ENCODE data around the gene ST3GAL3.

Gene ST3GAL3

GRCh38 chr1:43977376-43978263 is 270.3 kb downstream of the ST3GAL3 start:
- no peak overlapping the region for H3K4me3 ChIP-seq (ENCODE audit: low read depth, low read length)

DNA sequence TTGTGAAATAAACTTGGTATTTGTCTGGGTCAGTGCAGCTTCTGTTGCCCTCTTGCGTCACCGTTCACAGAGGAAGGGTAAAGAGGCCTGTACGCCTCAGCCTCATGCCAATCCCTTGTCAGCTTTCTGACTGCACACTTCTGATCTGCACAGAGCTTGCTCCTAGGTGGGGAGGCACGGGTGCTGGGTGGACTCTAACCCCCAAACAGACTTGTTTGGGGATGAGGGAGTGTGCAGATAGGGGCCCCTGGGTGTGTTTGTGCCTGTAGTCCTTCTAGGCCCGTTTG is 270.9 kb downstream of the ST3GAL3 start:
- H3K4me3 ChIP-seq (ENCODE audit: low read depth, low read length), result peak overlapping the region; percentile 64

DNA sequence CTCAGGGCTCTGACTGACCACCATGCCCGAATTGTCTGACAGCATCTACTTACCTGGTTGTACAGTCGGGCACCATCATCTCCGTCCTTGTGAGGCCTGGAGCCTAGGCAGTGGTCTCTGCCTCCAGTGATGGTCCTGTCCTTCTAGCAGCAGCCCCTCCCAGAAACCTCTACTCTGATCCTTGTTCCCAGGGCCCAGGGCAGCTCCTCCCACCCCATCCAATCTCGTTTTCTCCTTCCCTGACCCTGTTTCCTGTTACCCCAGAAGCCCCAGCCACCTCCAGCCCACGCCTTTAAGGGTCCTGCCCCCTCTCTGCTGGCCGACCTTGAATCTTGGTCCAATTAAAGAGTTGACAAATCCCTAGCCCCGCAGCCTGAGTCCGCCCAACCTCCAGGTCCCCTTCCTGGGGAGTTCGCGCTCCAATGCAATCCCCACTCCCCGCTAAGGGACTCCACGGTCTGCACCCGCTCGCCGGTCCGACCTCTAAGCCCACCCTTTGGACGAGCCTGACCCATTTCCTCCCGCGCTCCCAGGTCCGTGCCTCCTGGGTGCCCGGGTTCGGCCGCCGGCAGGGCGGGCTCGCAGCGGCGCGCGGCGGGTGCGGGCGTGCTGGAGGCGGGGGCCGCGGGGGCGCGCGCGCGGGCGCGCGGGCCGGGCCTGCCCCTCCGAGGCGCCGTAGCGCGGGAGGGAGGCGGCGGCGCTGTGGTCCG is 271.4 kb downstream of the ST3GAL3 start, which contains the start of gene B4GALT2:
TSS of gene B4GALT2 (plus strand) at position 660 of the 710 bp plus-strand sequence. CDS start 1,951 bp downstream, outside the sequence.
- H3K4me3 ChIP-seq (ENCODE audit: low read depth, low read length), result peak within 1 kb of the TSS; percentile 64

DNA sequence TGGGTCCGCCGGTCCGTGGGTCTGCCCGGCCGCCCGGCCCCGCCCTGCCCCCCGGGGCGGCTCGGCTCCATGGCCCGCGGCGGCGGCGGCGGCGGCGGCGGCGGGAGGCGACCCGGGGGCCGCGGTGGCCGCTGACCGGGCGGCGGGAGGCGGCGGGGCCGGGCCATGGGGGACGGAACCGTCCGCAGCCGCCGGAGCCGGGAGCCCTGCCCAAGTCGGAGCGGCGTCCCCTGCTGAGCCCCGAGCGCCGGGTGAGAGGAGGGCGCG is 271.9 kb downstream of the ST3GAL3 start:
- H3K4me3 ChIP-seq (ENCODE audit: low read depth, low read length), result peak overlapping the region; percentile 47

DNA sequence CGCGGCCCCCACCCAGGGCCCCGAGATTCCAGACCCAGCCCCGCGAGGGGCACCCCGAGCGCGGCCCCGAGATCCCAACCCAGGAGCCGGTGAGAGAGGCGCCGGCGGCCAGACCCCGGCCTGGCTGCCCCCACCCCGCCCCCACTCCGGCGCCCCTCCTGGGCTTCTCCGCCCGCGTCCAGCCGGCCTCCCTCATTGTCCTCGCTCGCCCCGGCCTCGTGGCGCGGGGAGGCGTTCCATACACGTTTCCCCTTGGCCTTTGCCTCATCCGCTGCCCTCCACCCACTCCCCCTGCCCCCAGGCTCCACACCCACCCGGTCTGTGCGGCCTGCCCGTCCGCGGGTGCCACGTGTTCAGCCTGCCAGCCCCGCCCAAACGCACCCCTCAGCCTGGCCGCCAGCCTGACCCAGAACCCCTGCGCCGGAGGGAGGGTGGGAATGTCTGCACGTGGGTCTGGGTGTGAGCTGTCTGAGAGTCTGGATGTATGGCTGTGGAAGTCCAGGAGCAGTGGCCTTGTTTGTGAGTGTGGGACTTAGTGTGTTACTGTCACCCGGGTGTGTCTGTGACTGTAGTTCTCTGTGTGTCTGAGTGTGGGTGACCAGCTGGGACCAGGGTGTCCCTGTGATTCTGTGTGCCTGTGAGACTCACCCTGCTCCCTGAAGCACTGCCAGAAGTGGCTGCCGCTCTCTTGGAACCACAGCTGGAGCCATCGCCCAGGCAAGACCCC is 272.4 kb downstream of the ST3GAL3 start:
- H3K4me3 ChIP-seq (ENCODE audit: low read depth, low read length), result peak overlapping the region; percentile 47

GRCh38 chr1:43980255-43981134 is 273.2 kb downstream of the ST3GAL3 start:
- peak overlapping the region; percentile 47 for H3K4me3 ChIP-seq (ENCODE audit: low read depth, low read length)

Measured in iPS-11a (cell line).